Left lobe of liver (tissue), 2 donors: ENCODE measurements around the gene OCRL. TPM values are rescaled to one million over a fixed set of nuclear protein-coding genes. Genes with fewer than 3 reads are reported as not detected.
A peak's percentile ranks its signal among the peaks of the same experiment; 100 is the strongest.

Experiments used
- ATAC-seq: fragments of 200-7000 bp; cut with Tn5 transposase; one replicate; pipeline ENCODE4 v1.9.1; 2020; ENCODE audit warnings: mild to moderate bottlenecking, moderate library complexity
- DNase-seq: peaks from one replicate; pipeline ENCODE4 v3.0.0-alpha.2; 2020; ENCODE audit warnings: low spot score
- total RNA-seq: library from RNA; stranded (reverse); gene quantifications from one replicate; pipeline ENCODE4 v1.2.1, GENCODE V29; 2021
- donor health status: DM: no; HTN: no; CAD: no; lungs with moderate emphysema.
- donor health status: DM: no; HTN: yes; CAD: no.

Gene OCRL
- total RNA-seq, 1 donor from 2014 or later: 7.5 TPM

DNA sequence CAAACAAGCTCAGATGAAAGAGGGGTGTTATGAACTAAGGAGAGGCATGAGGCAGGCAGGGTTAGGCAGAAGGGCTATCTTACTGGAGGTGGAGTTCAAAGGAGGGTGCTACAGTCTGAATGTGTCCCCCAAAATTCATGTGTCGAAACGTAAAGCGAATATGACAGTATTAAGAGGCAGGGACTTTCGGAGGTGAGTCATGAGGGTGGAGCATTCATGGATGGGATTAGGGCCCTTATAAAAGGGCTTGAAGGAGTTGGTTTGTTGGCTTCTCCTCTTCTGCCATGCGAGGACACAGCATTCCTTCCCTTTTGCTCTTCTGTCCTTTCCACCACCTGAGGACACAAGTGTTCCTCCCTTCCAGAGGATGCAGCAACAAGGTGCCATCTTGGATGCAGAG lies 91.8 kb downstream of the OCRL start:
- ATAC-seq: no peak
- DNase-seq: no peak

DNA sequence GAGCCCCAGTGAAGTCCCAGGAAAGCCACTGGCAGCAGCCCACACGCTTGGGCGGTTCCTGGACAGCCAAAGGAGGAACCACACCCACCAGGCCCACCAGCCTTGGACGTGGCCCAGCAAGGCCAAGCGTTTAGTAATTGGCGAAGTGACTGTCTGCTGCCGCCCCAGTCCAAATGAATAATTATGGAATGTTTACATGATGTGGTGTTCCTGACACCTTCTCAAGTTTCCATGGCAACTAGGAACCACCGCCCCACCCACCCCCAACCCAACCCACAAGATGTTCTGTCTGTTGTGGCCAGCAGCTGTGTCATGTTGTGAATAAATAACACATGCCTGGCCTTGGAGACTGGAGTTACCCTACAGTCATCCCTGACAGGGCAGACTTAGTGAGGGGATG lies 92.4 kb downstream of the OCRL start:
- no peak for ATAC-seq
- DNase-seq: no peak

DNA sequence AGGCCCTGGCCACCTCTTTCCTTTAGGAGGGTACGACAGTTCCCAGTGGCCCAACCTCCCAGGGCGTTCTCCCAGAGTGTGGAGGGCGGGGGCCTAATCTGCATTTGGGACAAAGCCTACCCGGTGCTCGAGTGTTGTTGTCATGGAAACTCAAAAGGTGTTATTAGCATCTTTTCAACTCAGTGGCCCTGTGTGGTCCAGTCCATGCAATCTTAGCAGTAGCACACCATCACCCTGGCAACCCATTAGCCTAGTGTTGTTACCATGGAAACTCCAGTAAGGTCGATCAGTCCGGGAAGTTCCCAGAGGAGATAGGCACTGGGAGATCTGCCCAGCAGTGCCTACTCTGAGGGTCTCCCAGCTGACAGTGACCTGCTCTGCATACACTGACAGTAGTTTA lies 94.5 kb downstream of the OCRL start:
- DNase-seq (no peak), ATAC-seq (no peak)

DNA sequence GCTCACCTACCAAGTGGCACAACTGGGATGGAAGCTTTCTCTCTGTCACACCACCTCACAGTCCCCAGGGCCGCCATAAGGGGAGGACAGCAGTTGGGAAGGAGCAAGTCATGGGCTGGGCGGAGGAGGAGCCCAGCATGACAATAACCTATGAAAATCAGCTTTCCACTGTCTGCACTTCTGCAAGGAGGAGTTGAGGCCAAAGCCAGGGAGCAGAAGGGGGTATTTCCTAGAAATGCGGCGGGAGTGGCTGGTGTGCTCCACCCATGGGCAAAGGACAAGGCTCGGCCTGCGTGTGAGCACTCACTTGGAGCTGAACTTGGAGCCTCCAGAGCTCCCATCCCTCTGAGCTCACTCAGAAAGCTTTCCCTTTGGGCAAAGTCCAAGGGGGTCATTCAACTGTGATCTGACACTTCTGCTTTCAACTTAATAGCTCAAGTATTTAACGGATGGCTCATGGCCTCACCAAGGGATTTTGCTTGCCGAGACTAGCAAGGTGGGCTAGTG lies 96.2 kb downstream of the OCRL start:
- ATAC-seq: peak; percentile 25
- DNase-seq: no peak

DNA sequence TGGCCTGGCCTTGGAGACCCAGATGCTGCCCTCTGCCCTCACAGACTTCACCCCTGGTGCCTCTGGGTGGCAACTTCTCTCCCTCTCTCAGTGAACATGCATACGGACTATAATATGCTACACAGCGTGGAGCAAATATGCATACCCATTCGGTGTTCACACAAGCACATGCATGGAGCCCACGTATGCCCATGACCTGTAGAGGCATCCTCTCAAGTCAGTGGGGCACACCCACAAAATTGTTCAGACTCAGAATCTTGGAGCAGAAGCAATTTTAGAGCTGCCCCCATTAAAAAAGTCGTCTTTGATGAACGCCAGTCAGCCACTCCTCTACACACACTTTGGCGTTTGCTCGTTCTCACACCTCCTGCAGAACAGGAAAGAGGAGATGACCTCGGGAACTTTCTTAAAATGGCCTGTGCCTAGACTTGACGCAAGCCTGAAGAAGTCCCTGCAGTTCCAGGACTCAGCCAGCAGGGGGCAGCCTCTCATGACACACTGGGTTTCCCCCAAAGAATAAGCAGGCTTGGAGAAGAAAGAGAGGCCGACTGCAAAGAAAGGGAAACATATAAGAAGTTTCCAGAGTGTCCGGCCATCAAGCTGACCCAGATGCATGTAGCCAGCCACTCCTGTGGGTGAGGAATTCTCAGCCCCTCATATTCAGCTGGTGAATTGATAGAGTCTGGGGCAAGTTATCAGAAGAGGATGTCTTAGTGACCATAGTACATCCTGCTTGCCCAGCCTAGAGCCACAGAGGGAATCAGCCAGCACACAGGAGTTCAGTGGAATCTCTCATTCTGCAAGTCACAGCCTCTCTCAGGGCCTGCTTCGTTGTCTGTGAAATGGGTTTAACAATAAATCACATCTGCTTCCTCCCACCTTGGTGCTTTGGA lies 97.4 kb downstream of the OCRL start:
- peak; percentile 66 for DNase-seq
- peak; percentile 98 for ATAC-seq

DNA sequence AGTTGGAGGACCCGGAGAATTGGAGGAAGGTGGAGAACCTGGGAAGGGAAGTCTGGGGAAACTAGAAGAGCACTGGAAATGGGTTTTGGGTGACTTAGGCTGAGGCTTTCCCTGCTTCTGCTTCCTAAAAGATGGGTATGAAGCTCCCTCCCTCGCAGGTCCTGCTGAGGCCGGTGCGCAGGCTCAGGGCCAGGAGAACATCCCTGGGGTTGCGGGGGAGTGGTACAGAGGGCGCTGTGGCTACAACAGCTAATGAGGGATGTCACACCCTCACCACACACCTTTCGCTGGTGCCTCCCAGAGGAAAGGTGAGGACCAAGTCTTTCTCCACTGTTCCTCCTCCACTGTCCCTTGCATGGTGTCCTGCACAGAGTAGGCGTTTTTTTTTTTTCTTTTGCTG lies 98.9 kb downstream of the OCRL start:
- ATAC-seq (no peak), DNase-seq (no peak)

DNA sequence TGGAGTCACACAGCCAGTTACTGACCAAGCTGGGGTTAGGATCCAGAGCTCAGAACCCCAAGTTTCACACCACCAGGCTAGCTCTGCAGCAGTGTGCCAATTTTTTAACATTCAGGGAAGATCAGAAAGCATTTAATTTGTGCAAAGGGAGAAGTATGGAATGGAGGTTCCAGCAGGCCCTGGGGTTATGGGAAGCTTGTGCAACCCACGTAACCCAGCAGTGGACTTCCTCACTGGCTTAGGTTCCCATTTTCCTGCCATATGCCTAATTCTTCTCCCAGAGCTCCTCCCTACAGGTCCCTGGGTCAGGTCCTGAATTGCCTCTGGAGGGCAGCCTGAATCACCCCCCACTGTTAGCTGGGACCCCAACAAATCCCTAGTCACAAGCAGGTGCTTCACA lies 100.7 kb downstream of the OCRL start:
- DNase-seq (no peak), ATAC-seq (no peak)

DNA sequence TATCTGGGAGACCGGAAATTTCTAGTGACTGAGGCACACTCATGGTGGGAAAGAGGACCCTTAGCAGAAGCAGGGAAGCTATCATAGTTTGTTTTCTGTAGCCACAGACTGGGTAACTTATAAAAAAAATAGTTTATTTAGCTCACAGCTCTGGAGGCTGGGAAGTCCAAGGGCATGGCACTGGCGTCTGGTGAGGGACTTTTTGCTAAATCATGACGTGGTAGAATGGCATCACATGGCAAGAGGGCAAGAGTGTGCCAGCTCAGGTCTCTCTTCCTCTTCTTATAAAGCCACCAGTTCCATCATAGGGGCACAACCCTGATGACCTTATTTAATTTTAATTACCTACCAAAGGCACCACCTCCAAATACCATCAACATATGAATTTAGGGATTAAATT lies 101.4 kb downstream of the OCRL start:
- DNase-seq: no peak
- ATAC-seq: no peak

DNA sequence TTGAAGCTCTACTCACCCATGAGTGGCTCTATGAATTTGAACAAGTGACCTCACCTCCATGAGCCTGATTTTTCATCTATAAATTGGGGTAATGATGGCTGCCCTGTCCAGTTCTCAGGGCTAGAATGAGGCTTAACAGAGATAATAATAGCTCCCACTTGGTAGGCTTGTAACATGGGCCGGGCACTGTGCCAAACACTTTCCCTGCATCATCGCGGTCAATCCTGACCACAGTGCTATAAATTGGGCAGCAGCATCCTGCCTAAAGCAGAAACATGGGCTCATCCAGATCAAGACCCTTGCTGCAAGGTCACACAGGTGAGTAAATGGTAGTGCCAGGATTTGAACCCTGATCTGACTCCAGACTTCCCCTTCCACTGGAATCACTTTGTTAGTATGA lies 101.9 kb downstream of the OCRL start:
- no peak for ATAC-seq
- DNase-seq: no peak

Other genes with a start within 250 kb of the OCRL start
- gene SMARCA1, start 16.8 kb upstream of the OCRL start, total RNA-seq: 22.7 TPM
- 1.2 TPM for gene APLN, start 114.7 kb downstream of the OCRL start, total RNA-seq
- gene XPNPEP2, start 198.7 kb downstream of the OCRL start, total RNA-seq: 2.0 TPM
- 2.4 TPM for gene SASH3, start 239.7 kb downstream of the OCRL start, total RNA-seq